ENCODE measurements around the gene RIIAD1. TPM values are rescaled to one million over a fixed set of nuclear protein-coding genes. Genes with fewer than 3 reads are reported as not detected.
A peak's percentile ranks its signal among the peaks of the same experiment; 100 is the strongest.
"Not testable (repeated sequence)": the region's sequence is repeated elsewhere in the genome, so short reads cannot be mapped to it uniquely, and the experiment has no call there.

RIIAD1 gene, protein sequence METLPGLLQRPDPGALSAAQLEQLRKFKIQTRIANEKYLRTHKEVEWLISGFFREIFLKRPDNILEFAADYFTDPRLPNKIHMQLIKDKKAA
- total RNA-seq, result not detected

DNA sequence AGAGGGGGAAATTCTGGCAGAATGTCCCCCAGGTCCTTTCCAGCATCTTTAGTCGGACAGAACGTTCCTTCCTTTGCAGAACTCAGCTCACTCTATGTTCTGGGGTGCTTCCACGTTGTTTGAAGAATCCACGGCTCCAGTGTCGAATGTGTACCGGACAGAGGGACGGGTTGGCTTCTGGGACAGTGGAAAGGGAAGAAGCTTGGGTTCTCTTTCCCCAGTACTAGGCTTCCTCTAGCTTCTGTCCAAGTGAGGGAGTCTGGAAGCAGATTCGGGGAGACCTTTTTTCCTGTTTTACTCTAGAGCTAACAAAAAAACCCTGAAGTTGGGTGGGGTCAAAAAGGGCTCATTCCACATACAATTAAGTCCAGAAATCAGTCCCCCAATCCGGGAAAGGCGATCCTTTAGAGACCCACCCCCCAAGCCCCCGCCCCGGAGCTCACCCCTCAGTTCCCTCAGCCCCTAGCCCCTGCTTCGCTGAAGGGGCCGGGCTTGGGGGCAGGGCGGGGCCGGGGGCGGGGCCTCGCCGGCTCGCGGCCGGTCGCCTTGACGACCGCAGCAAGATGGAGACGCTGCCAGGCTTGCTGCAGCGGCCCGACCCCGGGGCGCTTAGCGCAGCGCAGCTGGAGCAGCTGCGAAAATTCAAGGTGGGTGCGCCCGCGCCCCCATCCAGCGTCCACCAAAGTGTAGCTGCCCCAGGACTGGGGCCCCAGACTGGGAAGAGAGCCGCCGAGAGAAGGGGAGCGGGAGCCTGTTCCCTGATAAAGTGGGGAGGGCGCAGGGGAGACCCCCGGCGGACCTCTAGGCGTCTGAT lies at the start of gene RIIAD1:
RIIAD1 (plus strand) TSS at position 549 of the 814 bp plus-strand sequence; CDS start at position 564, 15 bp downstream.
- Mint-ChIP-seq H3K9me3 (no peaks in the 10 kb centered on the region), H3K36me3 (ENCODE audit: low read depth) (no peaks in the 10 kb centered on the region), H3K4me3 (peak within 1 kb of the TSS; percentile 66), H3K27me3 (peaks cover 49% of the 10 kb centered on the region), H3K27ac (no peak within 1 kb of the TSS), H3K4me1 (peaks cover 7% of the 10 kb centered on the region)
- peak; percentile 84 for ATAC-seq (replicated peaks)

DNA sequence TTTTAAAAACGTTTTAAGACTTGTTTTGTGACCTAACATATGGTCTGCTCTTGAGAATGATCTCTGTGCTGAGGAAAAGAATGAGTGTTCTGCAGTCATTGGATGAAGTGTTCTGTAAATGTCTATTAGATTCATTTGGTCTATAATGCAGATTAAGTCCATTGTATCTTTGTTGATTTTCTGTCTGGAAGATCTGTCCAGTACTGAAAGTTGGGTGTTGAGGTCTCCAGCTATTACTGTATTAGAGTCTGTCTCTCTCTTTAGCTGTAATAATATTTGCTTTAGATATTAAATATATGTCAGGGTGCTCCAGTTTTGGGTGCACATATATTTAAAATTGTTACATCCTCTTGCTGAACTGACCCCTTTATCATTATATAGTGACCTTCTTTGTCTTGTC lies 47.9 kb upstream of the RIIAD1 start:
- peaks cover 78% of the 10 kb centered on the region for H3K36me3 Mint-ChIP-seq (ENCODE audit: low read depth)
- no peaks in the 10 kb centered on the region for H3K27me3 Mint-ChIP-seq
- ATAC-seq (replicated peaks), result no peak
- H3K4me1 Mint-ChIP-seq, result no peaks in the 10 kb centered on the region
- H3K4me3 Mint-ChIP-seq, result no peak overlapping the region
- peaks cover 4% of the 10 kb centered on the region for H3K9me3 Mint-ChIP-seq
- H3K27ac Mint-ChIP-seq, result peak overlapping the region; percentile 31

DNA sequence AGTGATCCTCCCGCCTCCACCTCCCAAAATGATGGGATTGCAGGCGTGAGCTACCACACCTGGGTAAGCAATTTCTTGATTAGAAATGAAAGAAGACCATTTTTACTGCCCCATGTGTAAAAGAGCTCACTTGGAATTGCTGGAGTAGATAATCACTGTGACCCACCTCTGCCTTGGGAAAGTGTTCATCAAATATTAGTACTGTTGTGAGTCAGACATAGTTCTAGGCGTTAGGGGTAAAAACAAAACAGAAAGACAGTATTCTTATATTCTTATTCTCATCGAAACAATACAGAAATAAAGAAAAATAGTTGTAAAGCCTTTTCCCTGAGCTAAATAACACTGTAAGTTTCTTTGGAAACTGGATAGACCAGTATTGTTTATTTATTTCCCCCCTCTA lies 40.9 kb upstream of the RIIAD1 start:
- Mint-ChIP-seq H3K27ac (no peak overlapping the region), H3K27me3 (no peaks in the 10 kb centered on the region), H3K4me1 (peaks cover 3% of the 10 kb centered on the region), H3K36me3 (ENCODE audit: low read depth) (peaks cover 52% of the 10 kb centered on the region), H3K9me3 (no peaks in the 10 kb centered on the region), H3K4me3 (no peak overlapping the region)
- ATAC-seq (replicated peaks), result no peak

DNA sequence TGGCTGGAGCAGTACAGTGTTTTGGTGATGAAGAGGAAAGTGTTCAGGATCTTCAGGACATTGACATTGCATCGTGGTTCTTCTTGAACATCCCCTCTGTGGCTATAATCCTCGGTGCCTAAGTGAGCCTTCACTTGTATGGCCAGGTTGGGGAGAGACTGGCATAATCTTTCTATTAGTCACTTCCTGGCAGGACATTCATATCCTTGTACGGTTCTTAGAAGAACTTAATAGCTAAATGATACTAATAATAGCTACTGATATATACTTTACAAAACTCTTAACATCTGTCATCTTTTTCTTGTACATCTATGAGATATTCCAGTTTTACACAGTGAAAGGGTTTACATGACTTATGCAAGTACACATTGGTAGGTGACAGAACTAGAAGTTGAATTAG lies 40.5 kb upstream of the RIIAD1 start:
- no peaks in the 10 kb centered on the region for H3K27me3 Mint-ChIP-seq
- H3K27ac Mint-ChIP-seq, result no peak overlapping the region
- H3K9me3 Mint-ChIP-seq, result no peaks in the 10 kb centered on the region
- no peak overlapping the region for H3K4me3 Mint-ChIP-seq
- H3K4me1 Mint-ChIP-seq, result peaks cover 3% of the 10 kb centered on the region
- ATAC-seq (replicated peaks), result no peak
- H3K36me3 Mint-ChIP-seq (ENCODE audit: low read depth), result peaks cover 55% of the 10 kb centered on the region

DNA sequence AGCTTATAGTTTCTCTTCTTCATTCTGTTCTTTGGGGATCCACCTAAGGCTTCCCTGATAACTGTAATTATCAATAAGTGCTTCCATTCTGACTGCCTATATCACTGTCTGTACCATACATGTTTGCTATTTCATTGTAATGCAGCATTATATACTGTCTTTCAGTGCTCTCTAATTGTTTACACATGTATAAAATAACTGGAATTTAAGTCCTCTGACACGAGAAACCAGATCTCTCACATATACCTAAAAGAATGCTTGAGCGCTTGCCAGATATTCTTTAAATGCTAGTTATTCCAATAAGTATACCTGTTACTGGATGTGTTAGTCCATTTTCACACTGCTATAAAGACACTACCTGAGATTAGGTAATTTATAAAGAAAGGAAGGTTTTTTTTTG lies 39.4 kb upstream of the RIIAD1 start:
- no peak overlapping the region for H3K4me3 Mint-ChIP-seq
- no peak overlapping the region for H3K27ac Mint-ChIP-seq
- no peaks in the 10 kb centered on the region for H3K9me3 Mint-ChIP-seq
- no peak for ATAC-seq (replicated peaks)
- H3K27me3 Mint-ChIP-seq, result no peaks in the 10 kb centered on the region
- peaks cover 3% of the 10 kb centered on the region for H3K4me1 Mint-ChIP-seq
- H3K36me3 Mint-ChIP-seq (ENCODE audit: low read depth), result peaks cover 64% of the 10 kb centered on the region

DNA sequence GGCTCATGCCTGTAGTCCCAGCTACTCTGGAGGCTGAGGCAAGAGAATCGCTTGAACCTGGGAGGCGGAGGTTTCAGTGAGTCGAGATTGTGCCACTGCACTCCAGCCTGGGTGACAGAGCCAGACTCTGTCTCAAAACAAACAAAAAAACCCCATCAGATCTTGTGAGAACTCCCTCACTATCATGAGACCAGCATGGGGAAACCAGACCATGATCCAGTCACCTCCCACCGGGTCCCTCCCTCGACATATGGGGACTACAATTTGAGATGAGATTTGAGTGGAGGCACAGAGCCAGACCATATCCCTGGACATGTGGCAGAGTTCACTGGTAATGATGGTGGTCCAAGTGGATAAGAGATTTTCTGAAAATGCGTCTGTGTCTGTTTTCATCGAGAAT lies 38.4 kb upstream of the RIIAD1 start:
- not testable (repeated sequence) for H3K27me3 Mint-ChIP-seq; H3K4me3 Mint-ChIP-seq; H3K27ac Mint-ChIP-seq; H3K4me1 Mint-ChIP-seq; ATAC-seq (replicated peaks); H3K9me3 Mint-ChIP-seq
- H3K36me3 Mint-ChIP-seq (ENCODE audit: low read depth), result peaks cover 65% of the 10 kb centered on the region

DNA sequence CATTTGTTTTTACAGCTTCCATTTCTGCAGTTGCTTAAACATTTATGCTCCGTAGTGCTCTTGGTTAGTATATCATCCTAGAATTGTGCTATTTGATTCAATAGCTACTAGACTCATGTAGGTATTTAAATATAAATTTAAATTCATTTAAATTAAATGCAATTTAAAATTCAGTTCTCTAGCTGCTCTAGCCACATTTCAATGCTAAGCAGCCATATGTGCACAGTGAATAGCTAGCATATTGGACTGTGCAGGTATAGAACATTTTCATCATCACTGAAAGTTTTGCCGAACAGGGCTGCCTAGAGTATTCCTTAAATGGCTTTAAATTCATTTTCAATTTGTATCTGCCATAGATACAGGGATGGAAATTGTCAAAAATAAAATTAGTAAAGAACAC lies 37.2 kb upstream of the RIIAD1 start:
- Mint-ChIP-seq H3K4me3 (no peak overlapping the region), H3K27ac (no peak overlapping the region), H3K4me1 (peaks cover 3% of the 10 kb centered on the region), H3K9me3 (no peaks in the 10 kb centered on the region), H3K36me3 (ENCODE audit: low read depth) (peaks cover 58% of the 10 kb centered on the region), H3K27me3 (no peaks in the 10 kb centered on the region)
- ATAC-seq (replicated peaks), result no peak

DNA sequence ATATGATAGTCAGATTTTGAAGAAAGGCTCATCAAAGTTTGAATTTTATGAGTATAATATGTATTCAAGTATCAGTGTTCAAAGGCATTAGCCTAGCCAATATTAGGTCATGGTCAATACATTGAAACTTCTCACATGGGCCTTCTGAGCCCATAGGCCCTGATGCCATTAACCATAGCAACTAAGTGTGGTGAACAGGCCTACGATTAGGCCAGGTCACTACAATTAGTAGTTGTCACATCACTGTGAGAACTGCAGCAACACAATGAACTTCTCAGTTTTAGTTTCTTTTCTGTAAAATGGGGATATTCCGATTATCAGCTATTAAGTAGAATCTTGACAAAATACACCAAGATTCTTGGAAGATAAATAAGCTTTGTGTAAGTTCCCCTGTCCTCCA lies 34.8 kb upstream of the RIIAD1 start:
- no peak for ATAC-seq (replicated peaks)
- peaks cover 1% of the 10 kb centered on the region for H3K4me1 Mint-ChIP-seq
- H3K9me3 Mint-ChIP-seq, result no peaks in the 10 kb centered on the region
- peaks cover 40% of the 10 kb centered on the region for H3K36me3 Mint-ChIP-seq (ENCODE audit: low read depth)
- no peak overlapping the region for H3K4me3 Mint-ChIP-seq
- H3K27ac Mint-ChIP-seq, result no peak overlapping the region
- H3K27me3 Mint-ChIP-seq, result no peaks in the 10 kb centered on the region

DNA sequence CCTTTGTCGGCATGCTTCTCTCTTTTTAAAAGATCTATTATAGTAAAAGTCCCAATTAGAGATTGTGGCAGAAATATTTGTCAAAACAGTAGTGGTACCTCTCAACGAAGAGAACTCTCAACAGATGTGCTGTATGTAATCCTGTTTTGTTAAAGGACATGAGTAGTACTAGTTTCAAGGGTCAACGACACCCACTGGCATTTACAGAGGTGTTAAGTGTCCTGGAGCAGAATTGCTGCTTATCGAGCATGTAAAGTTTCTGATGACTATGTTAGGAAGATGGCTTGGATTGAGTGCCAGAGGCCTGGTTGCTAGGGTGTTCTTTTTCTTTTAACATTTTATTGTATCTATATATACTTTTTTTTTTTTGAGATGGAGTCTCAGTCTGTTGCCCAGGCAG lies 31.8 kb upstream of the RIIAD1 start:
- Mint-ChIP-seq H3K36me3 (ENCODE audit: low read depth) (peaks cover 55% of the 10 kb centered on the region), H3K27me3 (no peaks in the 10 kb centered on the region), H3K4me1 (no peaks in the 10 kb centered on the region), H3K9me3 (no peaks in the 10 kb centered on the region), H3K27ac (no peak overlapping the region), H3K4me3 (no peak overlapping the region)
- ATAC-seq (replicated peaks), result no peak

DNA sequence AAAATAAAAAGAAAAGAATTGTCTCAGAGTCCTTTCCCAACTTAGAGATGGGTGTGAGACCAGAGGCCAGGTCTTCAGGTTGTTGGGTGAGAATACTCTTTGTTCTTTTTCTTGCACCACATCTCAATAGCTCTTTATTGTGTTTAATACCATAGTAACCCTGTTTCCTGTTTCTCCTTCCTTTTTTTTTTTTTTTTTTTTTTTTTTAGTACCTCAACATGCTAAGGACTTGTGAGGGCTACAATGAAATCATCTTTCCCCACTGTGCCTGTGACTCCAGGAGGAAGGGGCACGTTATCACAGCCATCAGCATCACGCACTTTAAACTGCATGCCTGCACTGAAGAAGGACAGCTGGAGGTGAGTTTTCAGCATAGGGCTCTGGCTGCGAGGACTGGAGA lies 29.1 kb upstream of the RIIAD1 start:
- no peak overlapping the region for H3K27ac Mint-ChIP-seq
- H3K27me3 Mint-ChIP-seq, result no peaks in the 10 kb centered on the region
- peaks cover 58% of the 10 kb centered on the region for H3K36me3 Mint-ChIP-seq (ENCODE audit: low read depth)
- ATAC-seq (replicated peaks), result no peak
- H3K4me3 Mint-ChIP-seq, result no peak overlapping the region
- H3K9me3 Mint-ChIP-seq, result no peaks in the 10 kb centered on the region
- no peaks in the 10 kb centered on the region for H3K4me1 Mint-ChIP-seq

DNA sequence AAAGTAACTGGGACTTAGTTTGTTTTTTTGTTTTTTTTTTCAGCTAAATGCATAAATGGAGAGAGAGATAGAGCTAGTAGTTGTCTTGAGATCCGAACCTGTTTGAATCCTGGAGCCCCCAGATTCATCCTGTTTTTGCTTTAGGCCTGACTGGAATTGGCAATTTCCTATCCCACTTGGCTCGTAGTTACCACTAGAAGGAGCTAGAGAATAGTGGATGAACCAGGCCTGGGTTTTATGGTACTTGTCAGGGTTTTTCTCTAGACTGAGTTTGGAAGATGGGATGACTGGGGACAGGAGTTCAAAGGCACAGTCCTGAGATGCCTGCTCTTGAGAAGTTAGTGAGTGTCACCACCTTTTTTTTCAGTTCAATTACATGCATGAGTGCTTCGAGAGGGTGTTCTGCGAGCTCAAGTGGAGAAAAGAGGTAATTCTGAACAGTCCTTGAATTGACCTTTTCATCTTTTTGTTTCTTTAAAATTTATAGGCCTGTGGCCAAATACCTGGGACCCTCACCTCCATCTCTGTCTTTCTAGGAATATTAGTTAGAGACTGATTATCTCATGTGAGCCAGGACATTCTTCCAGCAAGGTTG lies 28.2 kb upstream of the RIIAD1 start:
- Mint-ChIP-seq H3K9me3 (no peaks in the 10 kb centered on the region), H3K4me3 (no peak overlapping the region), H3K36me3 (ENCODE audit: low read depth) (peaks cover 64% of the 10 kb centered on the region), H3K27ac (no peak overlapping the region), H3K27me3 (no peaks in the 10 kb centered on the region), H3K4me1 (no peaks in the 10 kb centered on the region)
- no peak for ATAC-seq (replicated peaks)

DNA sequence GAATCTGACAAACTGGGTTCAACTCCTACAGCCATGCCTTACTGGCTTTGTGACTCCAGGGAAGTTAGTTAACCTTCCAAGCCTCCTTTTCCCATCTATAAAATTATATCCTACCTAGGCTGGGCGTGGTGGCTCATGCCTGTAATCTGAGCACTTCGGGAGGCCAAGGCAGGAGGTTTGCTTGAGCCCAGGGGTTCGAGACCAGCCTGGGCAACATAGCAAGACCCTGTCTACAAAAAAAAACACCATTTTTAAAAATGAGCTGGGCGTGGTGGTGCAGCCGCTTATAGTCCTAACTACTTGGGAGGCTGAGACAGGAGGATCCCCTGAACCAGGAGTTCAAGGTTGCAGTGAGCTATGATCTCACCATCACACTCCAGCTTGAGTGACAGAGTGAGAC lies 19.8 kb upstream of the RIIAD1 start:
- Mint-ChIP-seq H3K36me3 (ENCODE audit: low read depth) (peaks cover 43% of the 10 kb centered on the region), H3K4me3 (no peak overlapping the region), H3K27ac (no peak overlapping the region), H3K27me3 (no peaks in the 10 kb centered on the region), H3K4me1 (peaks cover 10% of the 10 kb centered on the region), H3K9me3 (no peaks in the 10 kb centered on the region)
- no peak for ATAC-seq (replicated peaks)

DNA sequence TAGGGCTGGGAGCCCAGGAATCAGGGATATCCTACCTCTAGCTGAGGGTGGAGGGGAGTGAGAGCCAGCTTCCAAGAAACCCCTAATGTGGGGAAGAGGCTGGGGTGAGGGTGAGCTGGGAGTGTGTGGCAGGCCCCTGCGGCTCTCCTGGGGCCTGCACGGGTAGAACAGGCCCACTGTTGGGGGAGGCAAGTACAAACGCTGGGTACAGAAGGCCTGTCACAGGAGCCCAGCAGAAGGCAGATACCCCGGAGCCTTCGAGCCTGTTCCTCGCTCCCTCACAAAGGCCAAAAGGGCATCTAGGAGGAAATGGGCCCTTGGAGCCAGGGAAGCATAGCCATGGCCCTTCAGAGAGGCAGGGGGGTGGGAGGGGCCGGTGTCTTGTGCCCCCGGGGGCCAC lies 18.4 kb upstream of the RIIAD1 start:
- Mint-ChIP-seq H3K27ac (no peak overlapping the region), H3K9me3 (no peaks in the 10 kb centered on the region), H3K4me1 (peaks cover 10% of the 10 kb centered on the region), H3K27me3 (no peaks in the 10 kb centered on the region), H3K36me3 (ENCODE audit: low read depth) (peaks cover 32% of the 10 kb centered on the region), H3K4me3 (no peak overlapping the region)
- ATAC-seq (replicated peaks), result no peak

DNA sequence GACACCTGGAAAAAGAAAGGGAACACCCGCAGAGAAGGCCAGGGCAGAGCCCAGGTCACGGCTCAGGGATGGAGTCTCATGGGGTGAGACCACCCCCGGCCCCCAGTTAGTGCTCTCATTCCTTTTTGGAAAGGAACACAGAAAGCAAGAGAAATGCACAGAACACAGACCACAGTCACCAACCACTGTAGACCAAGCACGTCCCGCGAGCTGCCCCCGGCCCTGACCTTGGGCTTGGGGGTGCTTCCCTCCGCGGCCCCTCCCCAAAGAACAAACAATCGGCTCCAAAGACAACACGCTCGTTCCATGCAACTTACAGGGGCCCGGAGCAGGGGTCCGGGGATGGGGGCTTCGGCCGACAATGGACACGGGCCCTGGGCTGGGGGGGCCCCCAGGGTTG lies 17.5 kb upstream of the RIIAD1 start:
- Mint-ChIP-seq H3K4me3 (no peak overlapping the region), H3K27ac (no peak overlapping the region), H3K27me3 (no peaks in the 10 kb centered on the region), H3K36me3 (ENCODE audit: low read depth) (peaks cover 25% of the 10 kb centered on the region), H3K9me3 (no peaks in the 10 kb centered on the region), H3K4me1 (peaks cover 10% of the 10 kb centered on the region)
- no peak for ATAC-seq (replicated peaks)

DNA sequence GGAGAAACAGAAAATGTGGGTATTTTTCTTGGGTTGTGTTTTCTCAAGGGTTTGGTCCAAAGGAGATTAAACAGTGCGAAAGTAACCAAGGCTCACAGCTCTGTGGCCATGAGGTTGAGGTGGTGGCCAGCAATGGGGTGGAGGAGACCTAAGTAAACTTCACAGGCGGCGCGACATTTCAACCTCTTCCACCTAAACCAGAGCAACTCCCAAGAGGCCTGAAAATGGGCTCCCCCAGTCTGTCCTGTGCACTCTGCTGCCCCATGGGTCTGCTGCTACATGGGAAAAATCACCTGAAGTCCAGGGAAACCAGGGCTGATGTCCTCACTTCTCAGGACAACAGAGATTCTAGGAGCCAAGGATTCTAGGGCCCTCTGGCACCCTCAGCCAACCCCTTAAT lies 17.1 kb upstream of the RIIAD1 start:
- no peak overlapping the region for H3K27ac Mint-ChIP-seq
- no peak for ATAC-seq (replicated peaks)
- peaks cover 22% of the 10 kb centered on the region for H3K36me3 Mint-ChIP-seq (ENCODE audit: low read depth)
- H3K4me3 Mint-ChIP-seq, result no peak overlapping the region
- peaks cover 10% of the 10 kb centered on the region for H3K4me1 Mint-ChIP-seq
- H3K9me3 Mint-ChIP-seq, result no peaks in the 10 kb centered on the region
- H3K27me3 Mint-ChIP-seq, result no peaks in the 10 kb centered on the region
